ENCODE measurements around the gene RET.
A peak's percentile ranks its signal among the peaks of the same experiment; 100 is the strongest.
"Not testable (repeated sequence)": the region's sequence is repeated elsewhere in the genome, so short reads cannot be mapped to it uniquely, and the experiment has no call there.

Gene RET

GRCh38 chr10:43079856-43080255 is 3.0 kb downstream of the RET start:
- no peak for DNase-seq

- no peak for DNase-seq
These were observed 5.2 kb downstream of the RET start for GRCh38 chr10:43082087-43082486.

GRCh38 chr10:43082746-43083145 is 5.9 kb downstream of the RET start:
- DNase-seq, result no peak

GRCh38 chr10:43083764-43084163 is 6.9 kb downstream of the RET start:
- DNase-seq, result no peak

GRCh38 chr10:43084812-43085211 is 7.9 kb downstream of the RET start:
- DNase-seq, result no peak

GRCh38 chr10:43086321-43086942 is 9.6 kb downstream of the RET start:
- no peak for DNase-seq

GRCh38 chr10:43089519-43089918 is 12.7 kb downstream of the RET start:
- DNase-seq, result no peak

- DNase-seq, result no peak
These were observed 13.3 kb downstream of the RET start for GRCh38 chr10:43090188-43090587.

- no peak for DNase-seq
These were observed 13.8 kb downstream of the RET start for GRCh38 chr10:43090664-43091063.

GRCh38 chr10:43091846-43092245 is 15.0 kb downstream of the RET start:
- no peak for DNase-seq

- DNase-seq, result no peak
These were observed 16.7 kb downstream of the RET start for GRCh38 chr10:43093423-43094076.

GRCh38 chr10:43094085-43094484 is 17.2 kb downstream of the RET start:
- DNase-seq, result no peak

- DNase-seq, result not testable (repeated sequence)
These were observed 22.5 kb downstream of the RET start for GRCh38 chr10:43099339-43099738.

GRCh38 chr10:43099928-43100327 is 23.1 kb downstream of the RET start:
- no peak for DNase-seq

GRCh38 chr10:43100366-43100765 is 23.5 kb downstream of the RET start:
- DNase-seq, result no peak

GRCh38 chr10:43102063-43102828 is 25.4 kb downstream of the RET start:
- DNase-seq, result no peak

- DNase-seq, result peak; percentile 24 to 58
These were observed 28.5 kb downstream of the RET start for GRCh38 chr10:43105102-43105955.

- DNase-seq, result no peak
These were observed 29.0 kb downstream of the RET start for GRCh38 chr10:43105956-43106229.

GRCh38 chr10:43106256-43107091 is 29.6 kb downstream of the RET start:
- no peak for DNase-seq

- DNase-seq, result no peak
These were observed 32.1 kb downstream of the RET start for GRCh38 chr10:43108951-43109350.

GRCh38 chr10:43109671-43110249 is 32.9 kb downstream of the RET start:
- DNase-seq, result no peak
